ENCODE measurements around the gene ARSK.

Gene ARSK

GRCh38 chr5:95649274-95649673, 94.4 kb downstream of the ARSK start:
- DNase-seq: no peak

GRCh38 chr5:95649842-95650620, 95.1 kb downstream of the ARSK start:
- no peak for DNase-seq

DNA sequence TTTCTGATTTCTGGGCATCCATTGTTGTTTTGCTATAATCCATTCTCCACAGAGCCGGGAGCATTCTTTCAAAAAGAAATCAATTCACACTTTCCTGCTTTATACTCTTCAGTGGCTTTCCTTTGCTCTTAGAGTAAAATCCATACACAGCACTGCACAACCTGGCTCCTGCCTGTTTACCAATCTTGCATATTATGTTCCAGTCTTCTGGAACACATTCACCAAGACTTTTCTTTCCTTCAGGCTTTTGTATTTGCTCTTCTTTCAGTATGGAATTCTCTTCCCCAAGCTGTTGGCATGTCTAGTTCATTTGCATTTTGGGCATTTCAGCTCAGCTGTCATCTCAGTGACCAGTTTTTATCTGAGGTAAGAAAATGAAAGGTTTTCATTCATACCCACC, 97.9 kb downstream of the ARSK start:
- no peak for DNase-seq

- no peak for DNase-seq
Measured at GRCh38 chr5:95654196-95654595, 99.3 kb downstream of the ARSK start.

Measured in fibroblast of skin of back (primary cell).